ENCODE measurements around the gene CENPS.

Gene CENPS

DNA sequence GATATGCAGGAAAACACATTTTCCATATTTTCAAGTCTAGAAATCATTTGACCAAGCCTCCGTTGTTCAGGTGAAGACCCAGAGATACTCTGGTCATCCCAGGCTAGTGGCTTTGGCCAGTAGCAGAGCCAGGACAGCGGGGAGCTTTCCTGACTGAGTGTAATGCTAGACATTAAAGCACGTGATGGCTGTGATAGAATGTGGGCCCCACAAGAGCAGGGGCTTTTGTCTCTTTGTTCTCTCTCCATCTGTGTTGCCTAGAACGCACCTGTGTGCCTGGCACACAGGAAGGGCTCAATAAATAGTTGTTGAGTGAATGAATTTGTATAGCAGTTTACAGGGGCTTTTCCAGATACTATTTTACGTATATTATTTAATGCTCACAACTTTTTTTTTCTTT, 10.6 kb downstream of the CENPS start:
- TF ChIP-seq, protein P1, sequence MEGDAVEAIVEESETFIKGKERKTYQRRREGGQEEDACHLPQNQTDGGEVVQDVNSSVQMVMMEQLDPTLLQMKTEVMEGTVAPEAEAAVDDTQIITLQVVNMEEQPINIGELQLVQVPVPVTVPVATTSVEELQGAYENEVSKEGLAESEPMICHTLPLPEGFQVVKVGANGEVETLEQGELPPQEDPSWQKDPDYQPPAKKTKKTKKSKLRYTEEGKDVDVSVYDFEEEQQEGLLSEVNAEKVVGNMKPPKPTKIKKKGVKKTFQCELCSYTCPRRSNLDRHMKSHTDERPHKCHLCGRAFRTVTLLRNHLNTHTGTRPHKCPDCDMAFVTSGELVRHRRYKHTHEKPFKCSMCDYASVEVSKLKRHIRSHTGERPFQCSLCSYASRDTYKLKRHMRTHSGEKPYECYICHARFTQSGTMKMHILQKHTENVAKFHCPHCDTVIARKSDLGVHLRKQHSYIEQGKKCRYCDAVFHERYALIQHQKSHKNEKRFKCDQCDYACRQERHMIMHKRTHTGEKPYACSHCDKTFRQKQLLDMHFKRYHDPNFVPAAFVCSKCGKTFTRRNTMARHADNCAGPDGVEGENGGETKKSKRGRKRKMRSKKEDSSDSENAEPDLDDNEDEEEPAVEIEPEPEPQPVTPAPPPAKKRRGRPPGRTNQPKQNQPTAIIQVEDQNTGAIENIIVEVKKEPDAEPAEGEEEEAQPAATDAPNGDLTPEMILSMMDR (IDR thresholded peaks at IDR 0.05; ENCODE audit: poor library complexity, severe bottlenecking) = no peak
- Histone ChIP-seq H3K36me3 (ENCODE audit: low read depth) (peaks cover 14% of the 10 kb centered on the region), H3K27me3 (ENCODE audit: insufficient read depth, poor library complexity, severe bottlenecking) (no peaks in the 10 kb centered on the region), H3K9me3 (ENCODE audit: severe bottlenecking) (no peaks in the 10 kb centered on the region), H3K27ac (ENCODE audit: poor library complexity, severe bottlenecking) (no peak overlapping the region), H3K4me3 (ENCODE audit: severe bottlenecking) (no peak overlapping the region), H3K4me1 (ENCODE audit: insufficient read depth, poor library complexity, severe bottlenecking) (no peaks in the 10 kb centered on the region)
- no peak for DNase-seq (ENCODE audit: low spot score)
- ATAC-seq (ENCODE audit: low read depth) = no peak

DNA sequence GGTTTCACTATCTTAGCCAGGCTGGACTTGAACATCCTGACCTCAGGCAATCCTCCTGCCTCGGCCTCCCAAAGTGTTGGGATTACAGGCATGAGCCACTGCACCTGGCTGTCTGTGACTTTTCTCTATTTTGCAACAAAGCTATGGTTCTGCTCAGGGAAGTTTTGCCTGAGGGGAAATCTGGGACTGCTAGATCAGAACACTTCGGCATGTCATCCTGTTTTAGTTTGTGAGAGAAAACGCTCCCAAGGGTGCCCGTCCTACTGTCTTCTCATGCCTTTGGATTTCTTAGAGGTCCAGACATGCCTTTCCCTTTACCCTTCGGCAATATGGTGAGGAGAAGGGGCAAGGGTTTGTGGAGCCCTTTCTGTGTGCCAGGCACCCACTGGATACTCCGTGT, 14.0 kb downstream of the CENPS start:
- Histone ChIP-seq H3K27ac (ENCODE audit: poor library complexity, severe bottlenecking) (no peak overlapping the region), H3K36me3 (ENCODE audit: low read depth) (peaks cover 14% of the 10 kb centered on the region), H3K4me3 (ENCODE audit: severe bottlenecking) (no peak overlapping the region), H3K27me3 (ENCODE audit: insufficient read depth, poor library complexity, severe bottlenecking) (no peaks in the 10 kb centered on the region), H3K9me3 (ENCODE audit: severe bottlenecking) (no peaks in the 10 kb centered on the region), H3K4me1 (ENCODE audit: insufficient read depth, poor library complexity, severe bottlenecking) (no peaks in the 10 kb centered on the region)
- ATAC-seq (ENCODE audit: low read depth) = no peak
- DNase-seq (ENCODE audit: low spot score) = no peak
- TF ChIP-seq, protein P1 (IDR thresholded peaks at IDR 0.05; ENCODE audit: poor library complexity, severe bottlenecking) = no peak

- TF ChIP-seq, protein P1 (IDR thresholded peaks at IDR 0.05; ENCODE audit: poor library complexity, severe bottlenecking) = no peak
- Histone ChIP-seq H3K27ac (ENCODE audit: poor library complexity, severe bottlenecking) (no peak overlapping the region), H3K4me3 (ENCODE audit: severe bottlenecking) (no peak overlapping the region), H3K9me3 (ENCODE audit: severe bottlenecking) (no peaks in the 10 kb centered on the region), H3K36me3 (ENCODE audit: low read depth) (peaks cover 14% of the 10 kb centered on the region), H3K4me1 (ENCODE audit: insufficient read depth, poor library complexity, severe bottlenecking) (no peaks in the 10 kb centered on the region), H3K27me3 (ENCODE audit: insufficient read depth, poor library complexity, severe bottlenecking) (no peaks in the 10 kb centered on the region)
- ATAC-seq (ENCODE audit: low read depth) (peak; percentile 35; the same call in 2 of the 3 replicates), DNase-seq (ENCODE audit: low spot score) (no peak)
These were observed 14.7 kb downstream of the CENPS start for GRCh38 chr1:10444795-10445397.

DNA sequence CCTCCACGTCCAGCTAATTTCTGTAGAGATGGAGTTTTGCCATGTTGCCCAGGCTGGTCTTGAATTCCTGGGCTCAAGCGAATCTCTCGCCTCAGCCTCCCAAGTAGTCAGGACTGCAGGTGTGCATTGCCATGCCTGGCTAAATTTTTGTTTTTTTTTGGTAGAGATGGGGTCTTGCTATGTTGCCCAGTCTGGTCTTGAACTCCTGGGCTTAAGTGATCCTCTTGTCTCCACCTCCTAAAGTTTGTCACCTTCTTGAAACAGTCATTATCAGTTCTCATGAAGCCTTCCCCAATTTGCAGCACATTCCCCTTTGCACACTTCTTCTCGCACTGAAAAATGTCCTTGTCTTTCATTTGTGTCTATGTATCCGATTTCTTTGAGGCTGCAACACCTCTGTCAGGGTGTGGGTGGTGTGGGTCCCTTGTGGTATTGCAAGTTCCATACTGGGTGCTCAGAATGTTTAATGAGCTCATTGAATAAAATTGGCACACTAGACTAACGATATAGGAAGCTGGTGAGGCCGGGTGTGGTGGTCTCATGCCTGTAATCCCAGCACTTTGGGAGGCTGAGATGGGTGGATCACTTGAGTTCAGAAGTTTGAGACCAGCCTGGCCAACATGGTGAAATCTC, 16.7 kb downstream of the CENPS start:
- TF ChIP-seq, protein P1 (IDR thresholded peaks at IDR 0.05; ENCODE audit: poor library complexity, severe bottlenecking) = no peak
- no peaks in the 10 kb centered on the region for H3K4me1 ChIP-seq (ENCODE audit: insufficient read depth, poor library complexity, severe bottlenecking)
- no peak overlapping the region for H3K4me3 ChIP-seq (ENCODE audit: severe bottlenecking)
- H3K27me3 ChIP-seq (ENCODE audit: insufficient read depth, poor library complexity, severe bottlenecking) = no peaks in the 10 kb centered on the region
- no peak overlapping the region for H3K27ac ChIP-seq (ENCODE audit: poor library complexity, severe bottlenecking)
- peaks cover 12% of the 10 kb centered on the region for H3K36me3 ChIP-seq (ENCODE audit: low read depth)
- no peak for ATAC-seq (ENCODE audit: low read depth)
- no peak for DNase-seq (ENCODE audit: low spot score)
- H3K9me3 ChIP-seq (ENCODE audit: severe bottlenecking) = no peaks in the 10 kb centered on the region

DNA sequence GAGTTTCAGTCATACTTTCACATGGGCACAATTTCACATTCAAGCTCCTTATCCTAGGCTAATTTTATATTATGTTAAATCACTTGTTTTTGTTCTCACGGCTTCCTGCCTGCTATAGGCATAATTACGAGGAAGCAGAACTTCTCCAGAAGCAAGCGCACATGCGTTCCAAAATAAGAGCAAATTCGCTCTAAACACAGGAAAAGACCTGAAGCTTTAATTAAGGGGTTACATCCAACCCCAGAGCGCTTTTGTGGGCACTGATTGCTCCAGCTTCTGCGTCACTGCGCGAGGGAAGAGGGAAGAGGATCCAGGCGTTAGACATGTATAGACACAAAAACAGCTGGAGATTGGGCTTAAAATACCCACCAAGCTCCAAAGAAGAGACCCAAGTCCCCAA, 19.5 kb downstream of the CENPS start, which contains the start of gene CORT:
CORT (plus strand) TSS at position 281 of the 400 bp plus-strand sequence. CDS start 193 bp downstream, outside the sequence.
- peaks cover 9% of the 10 kb centered on the region for H3K36me3 ChIP-seq (ENCODE audit: low read depth)
- TF ChIP-seq, protein P1 (IDR thresholded peaks at IDR 0.05; ENCODE audit: poor library complexity, severe bottlenecking) = no peak
- H3K9me3 ChIP-seq (ENCODE audit: severe bottlenecking) = no peaks in the 10 kb centered on the region
- H3K27ac ChIP-seq (ENCODE audit: poor library complexity, severe bottlenecking) = no peak within 1 kb of the TSS
- DNase-seq (ENCODE audit: low spot score) (no peak), ATAC-seq (ENCODE audit: low read depth) (no peak)
- H3K4me3 ChIP-seq (ENCODE audit: severe bottlenecking) = no peak within 1 kb of the TSS
- no peaks in the 10 kb centered on the region for H3K27me3 ChIP-seq (ENCODE audit: insufficient read depth, poor library complexity, severe bottlenecking)
- no peaks in the 10 kb centered on the region for H3K4me1 ChIP-seq (ENCODE audit: insufficient read depth, poor library complexity, severe bottlenecking)

All from RWPE2 (cell line).